NCI-H510A (cell line): Measurements from ENCODE around the gene LRMDA.
"Not testable (repeated sequence)": the region's sequence is repeated elsewhere in the genome, so short reads cannot be mapped to it uniquely, and the experiment has no call there.

Experiments used
- DNase-seq: peaks from one replicate; lab custom pipeline; 2025; lab: John Stamatoyannopoulos, UW

LRMDA gene

GRCh38 chr10:76554478-76554877 lies 1123.1 kb downstream of the LRMDA start:
- DNase-seq = no peak

DNA sequence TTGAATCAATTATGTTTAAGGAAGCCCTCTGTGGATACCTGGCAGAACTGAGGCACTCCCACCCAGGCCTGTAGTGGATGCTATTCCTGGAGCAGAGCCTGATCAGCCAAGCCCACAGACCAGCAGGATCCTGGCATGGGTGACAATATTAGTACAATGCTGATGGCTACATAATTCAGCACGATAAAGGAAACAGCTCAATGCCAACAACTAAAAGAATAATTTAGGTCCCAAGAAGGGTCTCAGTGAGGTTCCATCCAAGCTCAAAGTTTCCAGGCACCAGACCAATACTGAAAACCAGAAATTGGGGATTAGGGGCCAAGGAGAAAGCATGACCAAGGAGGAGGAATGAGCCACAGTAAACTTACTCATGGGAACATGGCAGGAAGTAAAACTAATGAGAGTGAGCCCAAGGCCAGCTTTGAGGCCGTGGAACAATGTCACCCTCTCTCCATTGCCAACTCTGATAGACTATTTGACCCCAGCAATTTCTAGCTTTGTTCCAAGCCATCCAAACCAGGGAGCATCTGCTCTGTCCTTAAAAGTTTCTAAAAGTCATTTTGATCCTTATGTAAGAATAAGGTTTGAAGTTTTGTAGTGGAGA lies 1123.7 kb downstream of the LRMDA start:
- DNase-seq = no peak

DNA sequence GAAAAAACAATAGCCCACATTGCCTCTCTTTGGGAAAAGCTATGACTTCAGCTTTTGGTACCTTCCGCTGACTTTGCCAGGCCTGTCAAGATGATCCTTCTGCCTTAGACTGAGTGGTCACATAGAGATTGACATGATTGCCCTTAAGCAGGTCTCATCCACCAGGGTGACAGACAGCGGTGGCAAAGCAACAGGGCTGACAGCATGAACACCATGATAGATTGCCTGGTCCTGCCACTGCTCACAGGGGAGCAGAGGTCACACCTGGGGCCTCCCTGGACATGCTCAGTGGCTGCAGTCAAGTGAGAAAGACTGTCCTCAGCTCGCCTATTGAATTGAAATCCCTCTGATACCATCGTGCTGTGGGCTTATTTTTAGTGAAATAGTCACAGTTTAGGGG lies 1125.9 kb downstream of the LRMDA start:
- no peak for DNase-seq

DNA sequence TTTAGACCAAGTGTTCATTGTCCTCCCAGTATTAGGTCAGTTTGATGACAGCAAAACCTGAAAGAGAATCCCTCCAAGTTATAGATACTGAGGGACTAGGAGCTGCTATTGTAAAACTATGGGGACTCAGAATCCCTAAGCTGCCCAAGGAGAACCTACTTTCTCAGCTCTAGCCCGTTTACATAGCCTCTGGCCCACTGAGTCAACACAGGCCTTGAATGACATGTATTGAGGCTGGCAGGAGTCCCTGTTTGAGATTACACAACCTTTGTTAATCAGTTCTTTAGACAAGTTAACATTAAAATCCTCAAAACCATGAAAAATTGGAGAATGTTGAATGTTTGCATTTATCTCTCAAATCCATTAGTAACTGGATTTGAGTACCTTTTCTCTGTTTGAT lies 1127.2 kb downstream of the LRMDA start:
- DNase-seq = no peak

GRCh38 chr10:76558996-76559891 lies 1127.8 kb downstream of the LRMDA start:
- no peak for DNase-seq

DNA sequence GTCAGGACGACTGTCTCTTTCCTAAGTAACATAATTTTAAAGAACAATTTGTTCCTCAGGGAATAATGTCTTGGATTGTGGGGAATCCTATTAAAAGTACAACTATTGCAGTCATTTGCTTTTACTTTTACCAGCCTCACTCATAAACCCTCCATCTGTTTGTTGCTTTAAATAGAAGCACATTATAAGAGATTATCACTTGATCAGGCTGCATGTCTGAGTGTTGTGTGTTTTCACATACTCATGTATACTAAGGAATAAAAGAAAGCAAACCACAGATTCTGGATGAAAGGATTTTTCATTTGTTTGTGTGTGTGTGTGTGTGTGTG lies 1128.4 kb downstream of the LRMDA start:
- DNase-seq = no peak

GRCh38 chr10:76560338-76560737 lies 1128.9 kb downstream of the LRMDA start:
- no peak for DNase-seq

DNA sequence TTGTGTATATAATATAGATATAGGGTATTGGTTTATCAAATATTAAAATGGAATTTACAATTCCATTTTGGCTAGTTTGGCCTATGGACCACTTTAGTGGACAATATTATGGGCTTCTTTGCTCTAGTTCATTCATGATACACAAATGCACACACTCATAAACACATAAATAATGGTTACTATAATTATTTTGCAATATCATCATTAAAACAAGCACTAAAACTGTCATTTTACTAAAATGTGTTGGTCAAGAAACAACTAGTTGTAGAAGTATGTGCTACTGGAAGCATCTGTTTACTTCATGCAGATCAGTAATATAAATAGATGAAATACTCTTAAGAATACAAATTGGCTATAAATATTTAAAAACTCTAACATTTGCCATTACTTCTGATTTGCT lies 1131.9 kb downstream of the LRMDA start:
- no peak for DNase-seq

- DNase-seq = no peak
Measured at GRCh38 chr10:76572021-76572420, 1140.6 kb downstream of the LRMDA start.

GRCh38 chr10:76576276-76576962 lies 1145.0 kb downstream of the LRMDA start:
- no peak for DNase-seq

DNA sequence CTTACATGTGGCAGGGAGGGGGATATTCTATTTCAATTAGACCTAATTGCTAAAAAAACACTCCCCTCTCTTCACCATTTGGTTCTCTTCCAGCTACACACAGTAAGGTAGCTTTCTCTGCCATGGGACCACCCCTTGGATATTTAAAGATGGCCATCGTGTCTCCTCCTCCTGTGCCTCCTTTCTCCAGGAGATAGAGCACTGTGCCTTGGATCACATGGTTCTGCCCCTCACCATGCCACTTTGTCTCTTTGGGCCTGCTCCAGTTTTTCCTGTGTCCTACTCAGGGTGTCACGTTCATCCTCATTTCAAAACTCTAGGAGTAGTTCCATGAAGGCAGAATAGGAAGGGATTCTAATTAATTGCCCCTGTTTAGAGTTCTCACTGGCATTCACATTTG lies 1146.0 kb downstream of the LRMDA start:
- no peak for DNase-seq

- no peak for DNase-seq
Measured at GRCh38 chr10:76581506-76582256, 1150.3 kb downstream of the LRMDA start.

- DNase-seq = no peak
Measured at GRCh38 chr10:76582531-76582930, 1151.1 kb downstream of the LRMDA start.

- DNase-seq = no peak
Measured at GRCh38 chr10:76583711-76584161, 1152.3 kb downstream of the LRMDA start.

GRCh38 chr10:76584466-76584865 lies 1153.0 kb downstream of the LRMDA start:
- not testable (repeated sequence) for DNase-seq
